Body of pancreas (tissue), 4 donors: ENCODE data around the gene CREB3L2. TPM values are rescaled to one million over a fixed set of nuclear protein-coding genes. Genes with fewer than 3 reads are reported as not detected.

Source experiments
- ATAC-seq: fragments of 150-250 bp; one replicate; pipeline ENCODE4 v1.9.1; 2016
- DNase-seq, 4 donors: peaks; one replicate each; pipeline ENCODE4 v3.0.0-alpha.2; 2019
- H3K27ac ChIP-seq, 4 donors: fragments of 200-600 bp; sonication (generic); 1 replicate in 3 of 4; 2 replicates in 1 of 4; pipeline versions ENCODE4 v1.5.1 to v1.6.1; 2016 to 2019; ENCODE audit warnings: mild to moderate bottlenecking in 1 of 4, mixed read lengths in 1 of 4, moderate library complexity in 1 of 4
- H3K27me3 ChIP-seq, 2 donors: fragments of 200-600 bp; sonication (generic); one replicate each; pipeline ENCODE4 v1.6.0; 2016; ENCODE audit warnings: mild to moderate bottlenecking in 1 of 2
- H3K36me3 ChIP-seq, 2 donors: fragments of 200-600 bp; sonication (generic); replicated peaks in 1 of 2; 2 replicates each; pipeline ENCODE4 v1.5.1; 2016; ENCODE audit warnings: low read depth in 2 of 2; ENCODE audit not compliant: insufficient read depth in 1 of 2
- H3K4me1 ChIP-seq: fragments of 200-600 bp; sonication (generic); one replicate; pipeline ENCODE4 v1.6.0; 2016
- H3K4me3 ChIP-seq, 2 donors: fragments of 200-600 bp; sonication (generic); 1 replicate in 1 of 2; 2 replicates in 1 of 2; pipeline ENCODE4 v1.5.1; 2016 to 2019
- H3K9me3 ChIP-seq, 3 donors: fragments of 200-600 bp; sonication (generic); 1 replicate in 2 of 3; 2 replicates in 1 of 3; pipeline ENCODE4 v1.5.1; 2016
- CTCF ChIP-seq, 7 experiments: fragments of 450-650 bp in 4 of 7; fragments of 200-600 bp in 3 of 7; sonication (generic) in 3 of 7; IDR thresholded peaks; one replicate each; pipeline ENCODE4 v1.5.1; 2016 to 2019; ENCODE audit warnings: antibody characterized with exemption in 7 of 7
- POLR2A ChIP-seq, 3 donors: fragments of 450-650 bp; IDR thresholded peaks; one replicate each; pipeline ENCODE4 v1.6.1; 2016; ENCODE audit warnings: antibody characterized with exemption in 3 of 3, mild to moderate bottlenecking in 2 of 3
- WGBS, 2 donors: methylation state at CpG; one replicate each; pipeline ENCODE4 v1.1.5; 2017; 5-methylcytosine and 5-hydroxymethylcytosine counted together
- intact Hi-C: fragments of 100-400 bp; cut with DNase I; formaldehyde crosslinking; loops from one replicate; pipeline ENCODE4 v1.15.1; 2023
- total RNA-seq, 2 donors: library from RNA; depleted of rRNA; stranded (reverse); fragments of >200 nt; gene quantifications; one replicate each; pipeline ENCODE4 v1.1.0, GENCODE V29; 2016

CREB3L2 gene
- total RNA-seq, 2 donors from 2014 or later: 21.3 to 28.0 TPM

GRCh38 chr7:137916980-137917645 lies 84.8 kb downstream of the CREB3L2 start:
- intact Hi-C loops: no loop called here
- DNase-seq: no peak
- no peaks in the 10 kb centered on the region for H3K4me1 ChIP-seq

DNA sequence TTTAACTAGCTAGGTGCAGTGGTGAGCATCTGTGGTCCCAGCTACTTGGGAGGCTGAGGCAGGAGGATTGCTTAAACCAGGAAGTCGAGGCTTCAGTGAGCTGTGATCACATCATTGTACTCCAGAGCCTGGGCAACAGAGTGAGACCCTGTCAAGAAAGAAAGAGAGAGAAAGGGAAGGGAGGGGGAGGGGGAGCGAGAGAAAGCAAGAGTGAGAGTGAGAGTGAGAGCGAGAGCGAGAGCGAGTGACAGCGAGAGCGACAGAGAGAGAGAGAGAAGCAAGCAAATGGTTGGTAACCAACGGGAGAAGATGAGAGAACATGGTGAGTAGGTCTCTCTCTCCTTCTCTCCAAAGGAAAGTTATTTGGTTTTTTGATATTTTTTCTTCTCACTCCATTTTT lies 85.3 kb downstream of the CREB3L2 start:
- TF ChIP-seq POLR2A (IDR thresholded peaks at IDR 0.05): no peak
- TF ChIP-seq CTCF (IDR thresholded peaks at IDR 0.05): no peak
- intact Hi-C loops: no loop called here
- H3K27ac ChIP-seq: no peak overlapping the region
- no peaks in the 10 kb centered on the region for H3K9me3 ChIP-seq
- no peak overlapping the region for H3K4me3 ChIP-seq
- no peaks in the 10 kb centered on the region for H3K27me3 ChIP-seq
- ATAC-seq (no peak), DNase-seq (no peak)
- H3K36me3 ChIP-seq: peaks cover 0 to 7% of the 10 kb centered on the region in 2 donors
- 95 to 96% methylated on average over 8 of the region's 8 CpGs for WGBS, 2 donors
- no peaks in the 10 kb centered on the region for H3K4me1 ChIP-seq

More at GRCh38 chr7:137916980-137917645, 84.8 kb downstream of the CREB3L2 start:
- no peak overlapping the region for H3K27ac ChIP-seq
- H3K4me3 ChIP-seq: no peak overlapping the region
- H3K9me3 ChIP-seq: no peaks in the 10 kb centered on the region
- no peak for ATAC-seq
- peaks cover 0 to 3% of the 10 kb centered on the region in 2 donors for H3K36me3 ChIP-seq
- no peaks in the 10 kb centered on the region for H3K27me3 ChIP-seq
- WGBS, 2 donors: 73 to 83% methylated on average over 9 of the region's 9 CpGs
- TF ChIP-seq POLR2A (IDR thresholded peaks at IDR 0.05) (no peak), CTCF (IDR thresholded peaks at IDR 0.05) (no peak)

- no peaks in the 10 kb centered on the region for H3K27me3 ChIP-seq
- intact Hi-C loops: no loop called here
- no peak for TF ChIP-seq POLR2A (IDR thresholded peaks at IDR 0.05)
- no peak for TF ChIP-seq CTCF (IDR thresholded peaks at IDR 0.05)
- H3K4me1 ChIP-seq: no peaks in the 10 kb centered on the region
- WGBS, 2 donors: 74 to 75% methylated on average over 3 of the region's 3 CpGs
- no peaks in the 10 kb centered on the region for H3K9me3 ChIP-seq
- no peak overlapping the region for H3K4me3 ChIP-seq
- no peak for DNase-seq
- peaks cover 0 to 8% of the 10 kb centered on the region in 2 donors for H3K36me3 ChIP-seq
- no peak overlapping the region for H3K27ac ChIP-seq
- ATAC-seq: no peak
These were observed 86.6 kb downstream of the CREB3L2 start for GRCh38 chr7:137915266-137915665.

GRCh38 chr7:137913985-137914384 lies 87.9 kb downstream of the CREB3L2 start:
- peaks cover 0 to 11% of the 10 kb centered on the region in 2 donors for H3K36me3 ChIP-seq
- H3K4me1 ChIP-seq: no peaks in the 10 kb centered on the region
- TF ChIP-seq POLR2A (IDR thresholded peaks at IDR 0.05) (no peak), CTCF (IDR thresholded peaks at IDR 0.05) (no peak)
- WGBS, 2 donors: 82 to 83% methylated on average over 4 of the region's 4 CpGs
- no peak overlapping the region for H3K27ac ChIP-seq
- DNase-seq (no peak), ATAC-seq (no peak)
- intact Hi-C loops: no loop called here
- no peaks in the 10 kb centered on the region for H3K27me3 ChIP-seq
- no peak overlapping the region for H3K4me3 ChIP-seq
- H3K9me3 ChIP-seq: no peaks in the 10 kb centered on the region

DNA sequence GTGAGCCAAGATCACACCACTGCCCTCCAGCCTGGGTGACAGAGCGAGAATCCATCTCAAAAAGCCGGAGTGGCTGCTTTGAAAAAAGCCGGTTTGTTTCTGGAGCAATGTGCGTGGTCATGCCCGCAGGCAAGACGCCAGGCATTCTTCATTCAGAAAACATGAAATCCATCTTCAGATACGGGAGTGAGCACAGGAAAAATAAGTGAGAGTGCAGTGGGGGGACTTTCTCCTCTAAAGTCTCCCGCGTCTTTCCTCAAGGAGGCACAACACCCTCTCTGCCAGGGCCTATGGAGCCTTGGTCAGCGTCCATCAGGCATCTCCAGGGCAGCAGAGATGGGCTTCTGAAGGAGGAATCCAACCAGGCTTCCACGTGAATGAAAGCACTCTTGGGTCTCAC lies 92.8 kb downstream of the CREB3L2 start:
- Histone ChIP-seq H3K36me3 (peaks cover 7 to 18% of the 10 kb centered on the region in 2 donors), H3K27ac (no peak overlapping the region), H3K27me3 (no peaks in the 10 kb centered on the region), H3K9me3 (no peaks in the 10 kb centered on the region), H3K4me3 (no peak overlapping the region), H3K4me1 (no peaks in the 10 kb centered on the region)
- no peak for TF ChIP-seq CTCF (IDR thresholded peaks at IDR 0.05)
- no peak for TF ChIP-seq POLR2A (IDR thresholded peaks at IDR 0.05)
- DNase-seq (no peak), ATAC-seq (no peak)
- 88 to 99% methylated on average over 10 to 11 of the region's 11 CpGs for WGBS, 2 donors
- intact Hi-C loops: no loop called here
